PC-3 (cell line): ENCODE data around the gene ZNF236.

Experiments used
- CTCF ChIP-seq: fragments of 300-600 bp; sonication (generic); conservative IDR thresholded peaks from 2 replicates; pipeline ENCODE4 v1.5.1; 2017; ENCODE audit warnings: antibody characterized with exemption, low read depth, mild to moderate bottlenecking, low read length
- EZH2 ChIP-seq: fragments of 300-600 bp; sonication (generic); IDR thresholded peaks from one replicate; pipeline ENCODE4 v1.6.1; 2017; ENCODE audit warnings: antibody characterized with exemption, mild to moderate bottlenecking, low read length; ENCODE audit not compliant: unreplicated experiment

- TF ChIP-seq CTCF (no peak), EZH2 (no peak)
Observed at GRCh38 chr18:76977684-76978232, 155.4 kb downstream of the ZNF236 start.
